ENCODE results near the gene SORCS2.

Gene SORCS2

DNA sequence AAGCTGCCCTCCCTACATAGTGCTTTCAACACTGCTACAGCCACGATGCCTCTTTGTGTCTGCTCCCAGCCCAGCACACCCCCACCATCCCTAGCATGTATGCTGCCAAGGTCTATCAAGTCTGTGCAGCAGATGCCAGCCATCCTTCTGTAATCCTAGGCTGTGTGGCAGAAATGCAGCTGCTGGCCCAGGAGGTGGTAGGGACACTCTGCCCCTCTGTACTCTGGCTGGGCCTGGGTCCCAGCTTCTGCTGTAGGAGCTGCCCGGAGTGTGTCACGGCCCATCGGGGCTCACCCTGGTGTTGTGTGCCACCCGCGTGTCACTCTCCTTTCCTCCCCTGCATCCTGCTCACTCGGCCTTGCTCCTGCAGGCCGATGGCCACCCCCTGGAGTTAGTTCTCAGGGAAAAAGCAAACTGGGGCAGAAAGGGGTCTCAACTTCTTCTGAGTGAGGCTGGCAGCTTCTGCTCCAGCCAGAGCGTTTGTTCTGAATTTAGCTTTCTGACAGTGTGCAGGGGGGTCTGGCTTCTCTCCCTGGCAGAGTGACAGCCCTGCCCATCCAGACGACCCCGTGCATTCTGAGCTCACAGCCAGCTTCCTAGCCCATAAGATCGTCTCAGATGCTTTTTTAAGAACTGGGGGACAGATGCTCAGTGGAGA is 219.7 kb downstream of the SORCS2 start:
- no peak overlapping the region for H3K4me3 ChIP-seq (ENCODE audit: low read depth, low read length)
- no peak overlapping the region for H3K27ac ChIP-seq (ENCODE audit: extremely low read depth, low read depth, low read length)
- CTCF ChIA-PET: no interaction called here
- H3K36me3 ChIP-seq (ENCODE audit: control insufficient read depth in 2 of 2, insufficient read depth in 1 of 2, low read length in 2 of 2): no peaks in the 10 kb centered on the region
- H3K9me3 ChIP-seq (ENCODE audit: control insufficient read depth, insufficient read depth, low read depth, low read length): no peaks in the 10 kb centered on the region
- TF ChIP-seq, protein P1, sequence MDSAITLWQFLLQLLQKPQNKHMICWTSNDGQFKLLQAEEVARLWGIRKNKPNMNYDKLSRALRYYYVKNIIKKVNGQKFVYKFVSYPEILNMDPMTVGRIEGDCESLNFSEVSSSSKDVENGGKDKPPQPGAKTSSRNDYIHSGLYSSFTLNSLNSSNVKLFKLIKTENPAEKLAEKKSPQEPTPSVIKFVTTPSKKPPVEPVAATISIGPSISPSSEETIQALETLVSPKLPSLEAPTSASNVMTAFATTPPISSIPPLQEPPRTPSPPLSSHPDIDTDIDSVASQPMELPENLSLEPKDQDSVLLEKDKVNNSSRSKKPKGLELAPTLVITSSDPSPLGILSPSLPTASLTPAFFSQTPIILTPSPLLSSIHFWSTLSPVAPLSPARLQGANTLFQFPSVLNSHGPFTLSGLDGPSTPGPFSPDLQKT (IDR thresholded peaks at IDR 0.05; ENCODE audit: borderline replicate concordance, low read depth, low read length): no peak
- TF ChIP-seq ZNF48 (tag by site-specific recombination; IDR thresholded peaks at IDR 0.05): no peak
- TF ChIP-seq ZNF155 (tag by site-specific recombination; IDR thresholded peaks at IDR 0.05): no peak
- TF ChIP-seq, protein P2, sequence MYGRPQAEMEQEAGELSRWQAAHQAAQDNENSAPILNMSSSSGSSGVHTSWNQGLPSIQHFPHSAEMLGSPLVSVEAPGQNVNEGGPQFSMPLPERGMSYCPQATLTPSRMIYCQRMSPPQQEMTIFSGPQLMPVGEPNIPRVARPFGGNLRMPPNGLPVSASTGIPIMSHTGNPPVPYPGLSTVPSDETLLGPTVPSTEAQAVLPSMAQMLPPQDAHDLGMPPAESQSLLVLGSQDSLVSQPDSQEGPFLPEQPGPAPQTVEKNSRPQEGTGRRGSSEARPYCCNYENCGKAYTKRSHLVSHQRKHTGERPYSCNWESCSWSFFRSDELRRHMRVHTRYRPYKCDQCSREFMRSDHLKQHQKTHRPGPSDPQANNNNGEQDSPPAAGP (tag by site-specific recombination; IDR thresholded peaks at IDR 0.05): no peak
- no peak for TF ChIP-seq ZNF37A (tag by site-specific recombination; IDR thresholded peaks at IDR 0.05)
- no peak for TF ChIP-seq ZNF292 (tag by site-specific recombination; IDR thresholded peaks at IDR 0.05; ENCODE audit: borderline replicate concordance, low read depth)
- TF ChIP-seq, protein P3, sequence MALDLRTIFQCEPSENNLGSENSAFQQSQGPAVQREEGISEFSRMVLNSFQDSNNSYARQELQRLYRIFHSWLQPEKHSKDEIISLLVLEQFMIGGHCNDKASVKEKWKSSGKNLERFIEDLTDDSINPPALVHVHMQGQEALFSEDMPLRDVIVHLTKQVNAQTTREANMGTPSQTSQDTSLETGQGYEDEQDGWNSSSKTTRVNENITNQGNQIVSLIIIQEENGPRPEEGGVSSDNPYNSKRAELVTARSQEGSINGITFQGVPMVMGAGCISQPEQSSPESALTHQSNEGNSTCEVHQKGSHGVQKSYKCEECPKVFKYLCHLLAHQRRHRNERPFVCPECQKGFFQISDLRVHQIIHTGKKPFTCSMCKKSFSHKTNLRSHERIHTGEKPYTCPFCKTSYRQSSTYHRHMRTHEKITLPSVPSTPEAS (tag by site-specific recombination; IDR thresholded peaks at IDR 0.05): no peak
- TF ChIP-seq, protein P4, sequence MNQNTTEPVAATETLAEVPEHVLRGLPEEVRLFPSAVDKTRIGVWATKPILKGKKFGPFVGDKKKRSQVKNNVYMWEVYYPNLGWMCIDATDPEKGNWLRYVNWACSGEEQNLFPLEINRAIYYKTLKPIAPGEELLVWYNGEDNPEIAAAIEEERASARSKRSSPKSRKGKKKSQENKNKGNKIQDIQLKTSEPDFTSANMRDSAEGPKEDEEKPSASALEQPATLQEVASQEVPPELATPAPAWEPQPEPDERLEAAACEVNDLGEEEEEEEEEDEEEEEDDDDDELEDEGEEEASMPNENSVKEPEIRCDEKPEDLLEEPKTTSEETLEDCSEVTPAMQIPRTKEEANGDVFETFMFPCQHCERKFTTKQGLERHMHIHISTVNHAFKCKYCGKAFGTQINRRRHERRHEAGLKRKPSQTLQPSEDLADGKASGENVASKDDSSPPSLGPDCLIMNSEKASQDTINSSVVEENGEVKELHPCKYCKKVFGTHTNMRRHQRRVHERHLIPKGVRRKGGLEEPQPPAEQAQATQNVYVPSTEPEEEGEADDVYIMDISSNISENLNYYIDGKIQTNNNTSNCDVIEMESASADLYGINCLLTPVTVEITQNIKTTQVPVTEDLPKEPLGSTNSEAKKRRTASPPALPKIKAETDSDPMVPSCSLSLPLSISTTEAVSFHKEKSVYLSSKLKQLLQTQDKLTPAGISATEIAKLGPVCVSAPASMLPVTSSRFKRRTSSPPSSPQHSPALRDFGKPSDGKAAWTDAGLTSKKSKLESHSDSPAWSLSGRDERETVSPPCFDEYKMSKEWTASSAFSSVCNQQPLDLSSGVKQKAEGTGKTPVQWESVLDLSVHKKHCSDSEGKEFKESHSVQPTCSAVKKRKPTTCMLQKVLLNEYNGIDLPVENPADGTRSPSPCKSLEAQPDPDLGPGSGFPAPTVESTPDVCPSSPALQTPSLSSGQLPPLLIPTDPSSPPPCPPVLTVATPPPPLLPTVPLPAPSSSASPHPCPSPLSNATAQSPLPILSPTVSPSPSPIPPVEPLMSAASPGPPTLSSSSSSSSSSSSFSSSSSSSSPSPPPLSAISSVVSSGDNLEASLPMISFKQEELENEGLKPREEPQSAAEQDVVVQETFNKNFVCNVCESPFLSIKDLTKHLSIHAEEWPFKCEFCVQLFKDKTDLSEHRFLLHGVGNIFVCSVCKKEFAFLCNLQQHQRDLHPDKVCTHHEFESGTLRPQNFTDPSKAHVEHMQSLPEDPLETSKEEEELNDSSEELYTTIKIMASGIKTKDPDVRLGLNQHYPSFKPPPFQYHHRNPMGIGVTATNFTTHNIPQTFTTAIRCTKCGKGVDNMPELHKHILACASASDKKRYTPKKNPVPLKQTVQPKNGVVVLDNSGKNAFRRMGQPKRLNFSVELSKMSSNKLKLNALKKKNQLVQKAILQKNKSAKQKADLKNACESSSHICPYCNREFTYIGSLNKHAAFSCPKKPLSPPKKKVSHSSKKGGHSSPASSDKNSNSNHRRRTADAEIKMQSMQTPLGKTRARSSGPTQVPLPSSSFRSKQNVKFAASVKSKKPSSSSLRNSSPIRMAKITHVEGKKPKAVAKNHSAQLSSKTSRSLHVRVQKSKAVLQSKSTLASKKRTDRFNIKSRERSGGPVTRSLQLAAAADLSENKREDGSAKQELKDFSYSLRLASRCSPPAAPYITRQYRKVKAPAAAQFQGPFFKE (tag by site-specific recombination; IDR thresholded peaks at IDR 0.05; ENCODE audit: borderline replicate concordance): no peak
- TF ChIP-seq, protein P5, sequence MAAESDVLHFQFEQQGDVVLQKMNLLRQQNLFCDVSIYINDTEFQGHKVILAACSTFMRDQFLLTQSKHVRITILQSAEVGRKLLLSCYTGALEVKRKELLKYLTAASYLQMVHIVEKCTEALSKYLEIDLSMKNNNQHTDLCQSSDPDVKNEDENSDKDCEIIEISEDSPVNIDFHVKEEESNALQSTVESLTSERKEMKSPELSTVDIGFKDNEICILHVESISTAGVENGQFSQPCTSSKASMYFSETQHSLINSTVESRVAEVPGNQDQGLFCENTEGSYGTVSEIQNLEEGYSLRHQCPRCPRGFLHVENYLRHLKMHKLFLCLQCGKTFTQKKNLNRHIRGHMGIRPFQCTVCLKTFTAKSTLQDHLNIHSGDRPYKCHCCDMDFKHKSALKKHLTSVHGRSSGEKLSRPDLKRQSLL (tag by site-specific recombination; IDR thresholded peaks at IDR 0.05): no peak
- TF ChIP-seq, protein P6, sequence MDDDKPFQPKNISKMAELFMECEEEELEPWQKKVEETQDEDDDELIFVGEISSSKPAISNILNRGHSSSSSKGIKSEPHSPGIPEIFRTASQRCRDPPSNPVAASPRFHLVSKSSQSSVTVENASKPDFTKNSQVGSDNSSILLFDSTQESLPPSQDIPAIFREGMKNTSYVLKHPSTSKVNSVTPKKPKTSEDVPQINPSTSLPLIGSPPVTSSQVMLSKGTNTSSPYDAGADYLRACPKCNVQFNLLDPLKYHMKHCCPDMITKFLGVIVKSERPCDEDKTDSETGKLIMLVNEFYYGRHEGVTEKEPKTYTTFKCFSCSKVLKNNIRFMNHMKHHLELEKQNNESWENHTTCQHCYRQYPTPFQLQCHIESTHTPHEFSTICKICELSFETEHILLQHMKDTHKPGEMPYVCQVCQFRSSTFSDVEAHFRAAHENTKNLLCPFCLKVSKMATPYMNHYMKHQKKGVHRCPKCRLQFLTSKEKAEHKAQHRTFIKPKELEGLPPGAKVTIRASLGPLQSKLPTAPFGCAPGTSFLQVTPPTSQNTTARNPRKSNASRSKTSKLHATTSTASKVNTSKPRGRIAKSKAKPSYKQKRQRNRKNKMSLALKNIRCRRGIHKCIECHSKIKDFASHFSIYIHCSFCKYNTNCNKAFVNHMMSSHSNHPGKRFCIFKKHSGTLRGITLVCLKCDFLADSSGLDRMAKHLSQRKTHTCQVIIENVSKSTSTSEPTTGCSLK (tag by site-specific recombination; IDR thresholded peaks at IDR 0.05): no peak
- POLR2A ChIA-PET: no interaction called here
- no peaks in the 10 kb centered on the region for H3K4me1 ChIP-seq (ENCODE audit: control insufficient read depth, insufficient read depth, low read length)

DNA sequence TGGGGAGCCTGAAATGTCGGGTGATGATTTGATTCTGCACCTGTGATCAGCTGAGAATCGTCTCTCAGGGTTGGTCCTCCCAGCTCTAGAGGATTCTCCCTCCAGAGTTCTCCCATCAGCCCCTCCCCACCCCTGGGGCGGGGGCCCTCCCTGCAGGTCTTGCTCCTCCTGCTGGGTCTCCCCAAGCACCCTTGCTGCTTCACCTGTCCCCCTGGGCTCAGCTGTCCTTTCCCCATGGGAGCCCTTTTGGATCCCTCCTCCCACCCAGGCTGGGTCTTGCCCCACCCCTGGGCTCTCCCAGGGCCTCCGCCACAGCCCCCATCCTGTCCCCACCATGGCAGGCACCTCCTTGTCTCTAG is 220.2 kb downstream of the SORCS2 start:
- POLR2A ChIA-PET: no interaction called here
- Histone ChIP-seq H3K27ac (ENCODE audit: extremely low read depth, low read depth, low read length) (no peak overlapping the region), H3K4me1 (ENCODE audit: control insufficient read depth, insufficient read depth, low read length) (no peaks in the 10 kb centered on the region), H3K36me3 (ENCODE audit: control insufficient read depth in 2 of 2, insufficient read depth in 1 of 2, low read length in 2 of 2) (no peaks in the 10 kb centered on the region), H3K9me3 (ENCODE audit: control insufficient read depth, insufficient read depth, low read depth, low read length) (no peaks in the 10 kb centered on the region), H3K4me3 (ENCODE audit: low read depth, low read length) (no peak overlapping the region)
- CTCF ChIA-PET: no interaction called here
- no peak for TF ChIP-seq ZNF274 (IDR thresholded peaks at IDR 0.05; ENCODE audit: low read length)
- TF ChIP-seq ZNF274 (tag by site-specific recombination; IDR thresholded peaks at IDR 0.05; ENCODE audit: borderline replicate concordance): no peak
- TF ChIP-seq ZNF112 (tag by site-specific recombination; IDR thresholded peaks at IDR 0.05): no peak
- TF ChIP-seq ZNF830 (tag by site-specific recombination; IDR thresholded peaks at IDR 0.05; ENCODE audit: low read depth): no peak
- TF ChIP-seq, protein P7, sequence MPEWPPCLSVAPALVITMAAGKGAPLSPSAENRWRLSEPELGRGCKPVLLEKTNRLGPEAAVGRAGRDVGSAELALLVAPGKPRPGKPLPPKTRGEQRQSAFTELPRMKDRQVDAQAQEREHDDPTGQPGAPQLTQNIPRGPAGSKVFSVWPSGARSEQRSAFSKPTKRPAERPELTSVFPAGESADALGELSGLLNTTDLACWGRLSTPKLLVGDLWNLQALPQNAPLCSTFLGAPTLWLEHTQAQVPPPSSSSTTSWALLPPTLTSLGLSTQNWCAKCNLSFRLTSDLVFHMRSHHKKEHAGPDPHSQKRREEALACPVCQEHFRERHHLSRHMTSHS (tag by site-specific recombination; IDR thresholded peaks at IDR 0.05): no peak
- TF ChIP-seq ZNF626 (tag by site-specific recombination; IDR thresholded peaks at IDR 0.05): no peak
- no peak for TF ChIP-seq ZNF23 (tag by site-specific recombination; IDR thresholded peaks at IDR 0.05; ENCODE audit: borderline replicate concordance)
- TF ChIP-seq, protein P8, sequence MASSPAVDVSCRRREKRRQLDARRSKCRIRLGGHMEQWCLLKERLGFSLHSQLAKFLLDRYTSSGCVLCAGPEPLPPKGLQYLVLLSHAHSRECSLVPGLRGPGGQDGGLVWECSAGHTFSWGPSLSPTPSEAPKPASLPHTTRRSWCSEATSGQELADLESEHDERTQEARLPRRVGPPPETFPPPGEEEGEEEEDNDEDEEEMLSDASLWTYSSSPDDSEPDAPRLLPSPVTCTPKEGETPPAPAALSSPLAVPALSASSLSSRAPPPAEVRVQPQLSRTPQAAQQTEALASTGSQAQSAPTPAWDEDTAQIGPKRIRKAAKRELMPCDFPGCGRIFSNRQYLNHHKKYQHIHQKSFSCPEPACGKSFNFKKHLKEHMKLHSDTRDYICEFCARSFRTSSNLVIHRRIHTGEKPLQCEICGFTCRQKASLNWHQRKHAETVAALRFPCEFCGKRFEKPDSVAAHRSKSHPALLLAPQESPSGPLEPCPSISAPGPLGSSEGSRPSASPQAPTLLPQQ (tag by site-specific recombination; IDR thresholded peaks at IDR 0.05): no peak
- no peak for TF ChIP-seq EGR2 (tag by site-specific recombination; IDR thresholded peaks at IDR 0.05; ENCODE audit: low read depth)

Measured in HEK293 (cell line).